K562 (cell line): ENCODE measurements around the gene NTSR1. TPM values are rescaled to one million over a fixed set of nuclear protein-coding genes. Genes with fewer than 3 reads are reported as not detected.

Experiments used
- ATAC-seq: fragments of 200-7000 bp; cut with Tn5 transposase; 3 replicates; pipeline ENCODE4 v1.9.1; 2020; ENCODE audit warnings: moderate library complexity
- BruUV-seq: library from RNA; stranded (reverse); fragments of 400-500 nt; replicated peaks from 2 replicates; lab custom pipeline; 2021; lab: Mats Ljungman, UMichigan
- CTCF ChIA-PET: fragments of 300-600 bp; formaldehyde crosslinking; extraction: SDS; loops from one replicate; lab custom pipeline; 2021; ENCODE audit warnings: low intra/inter-chr PET ratio; lab: Yijun Ruan, JAX
- POLR2A ChIA-PET: fragments of 300-600, 350-650 bp; sonication (Branson Sonifier 250); formaldehyde crosslinking; extraction: SDS; loops from one replicate; lab custom pipeline; 2021; ENCODE audit warnings: antibody characterized with exemption, inconsistent platforms; lab: Yijun Ruan, JAX
- DNase-seq, 4 experiments: peaks; one replicate each; pipeline versions ENCODE4 v3.0.0 to v3.0.0-alpha.2; 2011 to 2018; ENCODE audit warnings: low spot score in 3 of 4, mixed read lengths in 3 of 4; ENCODE audit errors: extremely low read depth in 1 of 4
- FAIRE-seq: peaks from 2 replicates; lab custom pipeline; 2011; peaks lifted over from hg19 to GRCh38; lab: Jason Lieb, UNC
- H2AFZ ChIP-seq: 2 replicates; pipeline ENCODE4 v1.6.0; 2011; ENCODE audit warnings: low read depth, low read length, control low read depth, inconsistent platforms
- H3K27ac ChIP-seq: fragments of 200-600 bp; 3 replicates; pipeline ENCODE4 v1.8.0; 2011; ENCODE audit warnings: low read depth, mild to moderate bottlenecking, control low read depth, inconsistent platforms, low read length, moderate library complexity, mixed read lengths; ENCODE audit errors: extremely low read depth
- H3K27me3 ChIP-seq, 2 experiments: fragments of 300-600 bp in 1 of 2; 2 replicates in 1 of 2; 3 replicates in 1 of 2; pipeline versions ENCODE4 v1.6.0 to v1.8.0; 2011; ENCODE audit warnings: inconsistent platforms in 2 of 2, low read length in 2 of 2, mild to moderate bottlenecking in 1 of 2, mixed read lengths in 1 of 2, moderate library complexity in 1 of 2; ENCODE audit not compliant: control insufficient read depth in 2 of 2, insufficient read depth in 2 of 2
- H3K36me3 ChIP-seq: fragments of 300-600 bp; 3 replicates; pipeline ENCODE4 v1.8.0; 2011; ENCODE audit warnings: mild to moderate bottlenecking, low read length, inconsistent platforms; ENCODE audit not compliant: control insufficient read depth, insufficient read depth
- H3K4me1 ChIP-seq, 2 experiments: fragments of 200-600 bp in 1 of 2; replicated peaks in 1 of 2; 2 replicates in 1 of 2; 3 replicates in 1 of 2; pipeline versions ENCODE4 v1.5.1 to v1.8.0; 2011; ENCODE audit warnings: inconsistent platforms in 2 of 2, low read length in 2 of 2, mild to moderate bottlenecking in 1 of 2, mixed read lengths in 1 of 2, moderate library complexity in 1 of 2; ENCODE audit not compliant: control insufficient read depth in 2 of 2, insufficient read depth in 2 of 2
- H3K4me2 ChIP-seq: 2 replicates; pipeline ENCODE4 v1.6.1; 2011; ENCODE audit warnings: low read length, control low read depth, inconsistent platforms, mixed read lengths; ENCODE audit not compliant: insufficient read depth
- H3K4me3 ChIP-seq: fragments of 200-600 bp; sonication (generic), shearing (Covaris generic); 2 replicates; pipeline ENCODE4 v1.5.1; 2016; ENCODE audit warnings: control low read depth, inconsistent platforms
- H3K79me2 ChIP-seq: fragments of 200-600 bp; 3 replicates; pipeline ENCODE4 v1.8.0; 2011; ENCODE audit warnings: low read length, inconsistent platforms; ENCODE audit not compliant: control insufficient read depth, insufficient read depth
- H3K9ac ChIP-seq, 2 experiments: 2 replicates each; pipeline versions ENCODE4 v1.6.0 to v1.6.1; 2011; ENCODE audit warnings: low read depth in 2 of 2, low read length in 2 of 2, control low read depth in 1 of 2, inconsistent platforms in 1 of 2, mild to moderate bottlenecking in 1 of 2, mixed read lengths in 1 of 2; ENCODE audit not compliant: insufficient read depth in 1 of 2
- H3K9me1 ChIP-seq: one replicate; pipeline ENCODE4 v1.6.0; 2011; ENCODE audit warnings: inconsistent platforms, mild to moderate bottlenecking, low read length, moderate library complexity; ENCODE audit not compliant: control insufficient read depth, insufficient read depth
- H3K9me3 ChIP-seq: replicated peaks from 2 replicates; pipeline ENCODE4 v1.5.1; 2011; ENCODE audit warnings: low read depth, low read length, inconsistent platforms; ENCODE audit not compliant: control insufficient read depth, insufficient read depth
- H4K20me1 ChIP-seq: replicated peaks from 2 replicates; pipeline ENCODE4 v1.6.1; 2011; ENCODE audit warnings: low read length, inconsistent platforms, mixed read lengths; ENCODE audit not compliant: control insufficient read depth, insufficient read depth
- POLR2G ChIP-seq: fragments of 200-400 bp; formaldehyde crosslinking; IDR thresholded peaks from 2 replicates; pipeline ENCODE4 v1.6.1; 2017; ENCODE audit warnings: low read depth, mild to moderate bottlenecking, antibody characterized with exemption, low read length, moderate library complexity
- SIN3B ChIP-seq: fragments of 450-650 bp; IDR thresholded peaks from 2 replicates; pipeline ENCODE4 v1.6.1; 2017; ENCODE audit warnings: low read depth, mild to moderate bottlenecking, moderate library complexity
- UBTF ChIP-seq, 2 experiments: IDR thresholded peaks; 2 replicates each; pipeline ENCODE4 v1.6.1; 2012; ENCODE audit warnings: improper control_type of control experiment in 2 of 2, low read depth in 2 of 2, low read length in 2 of 2, borderline replicate concordance in 1 of 2
- ZNF175 ChIP-seq: fragments of 200-800 bp; sonication (Bioruptor generic); IDR thresholded peaks from 2 replicates; pipeline ENCODE4 v1.6.1; 2016; ENCODE audit warnings: low read depth, mild to moderate bottlenecking, missing genetic modification characterization, missing compliant biosample characterization
- WGBS: fragments of 100-300 bp; shearing (Covaris generic); methylation state at CpG from one replicate; pipeline ENCODE4 v1.1.6; 2016; ENCODE audit warnings: low coverage, mixed read lengths; ENCODE audit not compliant: insufficient coverage; ENCODE audit errors: missing lambda C conversion rate; 5-methylcytosine and 5-hydroxymethylcytosine counted together
- in situ Hi-C: fragments of 300-500 bp; cut with MboI; formaldehyde crosslinking; loops from 4 replicates; pipeline ENCODE4 v1.15.0; 2018; ENCODE audit warnings: inconsistent platforms, mixed read lengths
- intact Hi-C: fragments of 100-400 bp; cut with micrococcal nuclease; formaldehyde crosslinking; loops from 2 replicates; pipeline ENCODE4 v1.14.2; 2022
- polyA plus RNA-seq, 8 experiments: library from polyadenylated mRNA; depleted of rRNA in 4 of 8; stranded (reverse) in 5 of 8; unstranded in 3 of 8; fragments of >200 nt; fragmentation: Nextera tagmentation in 2 of 8; fragmentation: Illumina TruSeq in 1 of 8; extraction: Ambion mirVana in 2 of 8; extraction: Trizol in 1 of 8; gene quantifications; 2 replicates each; pipeline versions ENCODE4 v1.2.1 to v1.2.3, GENCODE V29; 2011 to 2014; ENCODE audit warnings: inconsistent platforms in 1 of 8, missing spikeins in 1 of 8
- total RNA-seq, 7 experiments: library from RNA; depleted of rRNA in 6 of 7; stranded (reverse); fragments of >200 nt in 6 of 7; fragmentation: Illumina TruSeq in 2 of 7; extraction: Trizol in 2 of 7; gene quantifications; 2 replicates each; pipeline versions ENCODE4 v1.2.1 to v1.2.3, GENCODE V29; 2011 to 2021; ENCODE audit warnings: low replicate concordance in 1 of 7

NTSR1 gene
- total and polyA plus RNA-seq, 9 of the 15 experiments (the other 6 are each of a cell fraction or from before 2014, with no cell fraction given) = 0.04 to 0.40 (median 0.13) TPM; not detected in 3

GRCh38 chr20:62675156-62675876 lies 33.3 kb upstream of the NTSR1 start:
- H3K27ac ChIP-seq = no peak overlapping the region
- intact Hi-C loops = no loop called here
- H3K9ac ChIP-seq = peak overlapping the region in 1 of 2 experiments; percentile 42; a peak in 1 of 4 replicates

More at GRCh38 chr20:62675156-62675876, 33.3 kb upstream of the NTSR1 start:
- peaks cover 0 to 21% of the 10 kb centered on the region in 2 experiments; a peak in 1 of 5 replicates for H3K4me1 ChIP-seq
- peaks cover 10% of the 10 kb centered on the region; the same call in 2 of the 3 replicates for H3K36me3 ChIP-seq
- POLR2A ChIA-PET = interaction anchor here (1.6 kb wide), 1 partner anchor 11 kb away, joined by 6 read pairs; no protein-coding TSS in a partner anchor
- no peak overlapping the region for H2AFZ ChIP-seq
- no peak for ATAC-seq
- in situ Hi-C loops = no loop called here
- 0 out of 2 replicates have a peak, but pooled peaks cover 2% of the 10 kb centered on the region for H3K9me3 ChIP-seq
- H3K4me3 ChIP-seq = no peak overlapping the region
- DNase-seq = no peak
- 32% methylated on average over 25 of the region's 25 CpGs for WGBS
- H4K20me1 ChIP-seq = no peaks in the 10 kb centered on the region
- peaks cover 21 to 51% of the 10 kb centered on the region in 2 experiments; a peak in 4 of 5 replicates for H3K27me3 ChIP-seq
- H3K9me1 ChIP-seq = no peaks in the 10 kb centered on the region
- no TSS peak for BruUV-seq
- H3K79me2 ChIP-seq = no peaks in the 10 kb centered on the region
- CTCF ChIA-PET = no interaction called here
- no peak for FAIRE-seq
- TF ChIP-seq POLR2G (0 out of 2 replicates have a peak, but pooled peaks have one; percentile 9), SIN3B (no peak), ZNF175 (CRISPR knock-in tag) (no peak), UBTF (IDR thresholded peaks at IDR 0.05; ENCODE audit: borderline replicate concordance in 1 of 2, low read depth in 2 of 2, low read length in 2 of 2) (no peak)
- no peak overlapping the region for H3K4me2 ChIP-seq
